ENCODE results near the gene FKBP5. TPM values are rescaled to one million over a fixed set of nuclear protein-coding genes. Genes with fewer than 3 reads are reported as not detected.

Gene FKBP5
- total and polyA plus RNA-seq, 2 donors (not counting 1 experiment from before 2014, with no cell fraction given) = 10.9 to 16.3 TPM

GRCh38 chr6:35654883-35655282 lies 33.8 kb downstream of the FKBP5 start:
- no peak overlapping the region for H3K27ac ChIP-seq (ENCODE audit: insufficient read depth, low read length)
- H3K4me1 ChIP-seq (ENCODE audit: control insufficient read depth, extremely low read depth, insufficient read depth, low read length) = no peaks in the 10 kb centered on the region
- no peak overlapping the region for H2AFZ ChIP-seq (ENCODE audit: low read length)
- H3K79me2 ChIP-seq (ENCODE audit: control insufficient read depth, insufficient read depth, low read length) = no peaks in the 10 kb centered on the region
- TF ChIP-seq, protein P1, sequence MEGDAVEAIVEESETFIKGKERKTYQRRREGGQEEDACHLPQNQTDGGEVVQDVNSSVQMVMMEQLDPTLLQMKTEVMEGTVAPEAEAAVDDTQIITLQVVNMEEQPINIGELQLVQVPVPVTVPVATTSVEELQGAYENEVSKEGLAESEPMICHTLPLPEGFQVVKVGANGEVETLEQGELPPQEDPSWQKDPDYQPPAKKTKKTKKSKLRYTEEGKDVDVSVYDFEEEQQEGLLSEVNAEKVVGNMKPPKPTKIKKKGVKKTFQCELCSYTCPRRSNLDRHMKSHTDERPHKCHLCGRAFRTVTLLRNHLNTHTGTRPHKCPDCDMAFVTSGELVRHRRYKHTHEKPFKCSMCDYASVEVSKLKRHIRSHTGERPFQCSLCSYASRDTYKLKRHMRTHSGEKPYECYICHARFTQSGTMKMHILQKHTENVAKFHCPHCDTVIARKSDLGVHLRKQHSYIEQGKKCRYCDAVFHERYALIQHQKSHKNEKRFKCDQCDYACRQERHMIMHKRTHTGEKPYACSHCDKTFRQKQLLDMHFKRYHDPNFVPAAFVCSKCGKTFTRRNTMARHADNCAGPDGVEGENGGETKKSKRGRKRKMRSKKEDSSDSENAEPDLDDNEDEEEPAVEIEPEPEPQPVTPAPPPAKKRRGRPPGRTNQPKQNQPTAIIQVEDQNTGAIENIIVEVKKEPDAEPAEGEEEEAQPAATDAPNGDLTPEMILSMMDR (conservative IDR thresholded peaks at IDR 0.05 in 1 of 2, IDR thresholded peaks at IDR 0.05 in 1 of 2; ENCODE audit: low read depth in 1 of 2, low read length in 2 of 2) = no peak
- no peak overlapping the region for H3K4me3 ChIP-seq (replicated peaks in 1 of 4; ENCODE audit: control extremely low read depth in 1 of 4, insufficient read depth in 1 of 4, low read depth in 3 of 4, low read length in 4 of 4)
- H3K9me3 ChIP-seq (ENCODE audit: control insufficient read depth, insufficient read depth, low read depth, low read length) = no peaks in the 10 kb centered on the region
- H4K20me1 ChIP-seq (ENCODE audit: control insufficient read depth, extremely low read depth, insufficient read depth, low read length) = no peaks in the 10 kb centered on the region
- no peaks in the 10 kb centered on the region for H3K36me3 ChIP-seq (ENCODE audit: control insufficient read depth, insufficient read depth, low read length)
- DNase-seq (ENCODE audit: low read depth in 2 of 2) = no peak
- H3K4me2 ChIP-seq (ENCODE audit: extremely low read depth, insufficient read depth, low read length) = no peak overlapping the region
- no peaks in the 10 kb centered on the region for H3K27me3 ChIP-seq (ENCODE audit: control insufficient read depth, insufficient read depth, low read length)
- H3K9ac ChIP-seq (ENCODE audit: insufficient read depth, low read length) = no peak overlapping the region

DNA sequence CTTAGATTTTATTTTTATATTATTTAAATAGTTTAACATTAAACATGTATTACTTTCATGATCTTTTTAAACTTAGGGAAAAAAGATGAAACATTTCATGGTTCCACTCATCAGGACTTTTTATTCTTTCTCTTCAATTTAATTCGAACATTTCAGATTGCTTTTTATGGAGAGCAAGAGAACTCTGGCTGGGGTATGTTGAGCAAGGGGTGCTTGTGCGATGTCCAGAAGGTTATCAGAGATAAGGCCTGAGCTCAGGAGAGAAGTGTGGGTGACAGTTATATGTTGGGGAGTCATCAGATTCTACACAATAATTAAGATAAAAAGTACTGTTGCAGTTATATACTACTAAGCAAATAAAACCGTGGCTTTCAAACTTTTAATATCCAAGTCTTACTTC lies 37.5 kb downstream of the FKBP5 start:
- H3K4me2 ChIP-seq (ENCODE audit: extremely low read depth, insufficient read depth, low read length) = no peak overlapping the region
- no peaks in the 10 kb centered on the region for H3K36me3 ChIP-seq (ENCODE audit: control insufficient read depth, insufficient read depth, low read length)
- DNase-seq (ENCODE audit: low read depth in 2 of 2) = no peak
- no peaks in the 10 kb centered on the region for H3K4me1 ChIP-seq (ENCODE audit: control insufficient read depth, extremely low read depth, insufficient read depth, low read length)
- H3K27me3 ChIP-seq (ENCODE audit: control insufficient read depth, insufficient read depth, low read length) = no peaks in the 10 kb centered on the region
- H3K79me2 ChIP-seq (ENCODE audit: control insufficient read depth, insufficient read depth, low read length) = no peaks in the 10 kb centered on the region
- no peak overlapping the region for H2AFZ ChIP-seq (ENCODE audit: low read length)
- no peaks in the 10 kb centered on the region for H4K20me1 ChIP-seq (ENCODE audit: control insufficient read depth, extremely low read depth, insufficient read depth, low read length)
- no peaks in the 10 kb centered on the region for H3K9me3 ChIP-seq (ENCODE audit: control insufficient read depth, insufficient read depth, low read depth, low read length)
- H3K27ac ChIP-seq (ENCODE audit: insufficient read depth, low read length) = no peak overlapping the region
- no peak overlapping the region for H3K4me3 ChIP-seq (replicated peaks in 1 of 4; ENCODE audit: control extremely low read depth in 1 of 4, insufficient read depth in 1 of 4, low read depth in 3 of 4, low read length in 4 of 4)
- TF ChIP-seq, protein P1 (conservative IDR thresholded peaks at IDR 0.05 in 1 of 2, IDR thresholded peaks at IDR 0.05 in 1 of 2; ENCODE audit: low read depth in 1 of 2, low read length in 2 of 2) = no peak
- no peak for TF ChIP-seq EZH2 (IDR thresholded peaks at IDR 0.05; ENCODE audit: low read length, missing control alignments)
- no peak overlapping the region for H3K9ac ChIP-seq (ENCODE audit: insufficient read depth, low read length)

DNA sequence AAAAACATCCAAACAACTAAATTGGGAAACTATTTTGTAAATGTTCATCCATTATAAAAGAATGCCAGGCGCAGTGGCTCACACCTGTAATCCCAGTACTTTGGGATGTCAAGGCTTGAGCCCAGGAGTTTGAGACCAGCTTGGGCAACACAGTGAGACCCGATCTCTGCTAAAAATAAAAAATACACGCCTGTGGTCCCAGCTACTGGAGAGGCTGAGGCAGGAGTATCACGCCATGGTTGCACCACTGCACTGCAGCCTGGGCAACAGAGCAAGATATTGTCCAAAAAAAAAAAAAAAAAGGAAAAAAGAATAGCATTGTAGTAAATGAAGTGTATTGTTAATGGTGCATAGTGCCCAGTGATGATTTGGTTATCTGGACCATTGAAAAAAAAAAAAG lies 38.7 kb downstream of the FKBP5 start:
- TF ChIP-seq EZH2 (IDR thresholded peaks at IDR 0.05; ENCODE audit: low read length, missing control alignments) = no peak
- TF ChIP-seq, protein P1 (conservative IDR thresholded peaks at IDR 0.05 in 1 of 2, IDR thresholded peaks at IDR 0.05 in 1 of 2; ENCODE audit: low read depth in 1 of 2, low read length in 2 of 2) = no peak

More for the DNA sequence above, 38.7 kb downstream of the FKBP5 start:
- Histone ChIP-seq H3K9ac (ENCODE audit: insufficient read depth, low read length) (no peak overlapping the region), H2AFZ (ENCODE audit: low read length) (no peak overlapping the region), H3K4me3 (replicated peaks in 1 of 4; ENCODE audit: control extremely low read depth in 1 of 4, insufficient read depth in 1 of 4, low read depth in 3 of 4, low read length in 4 of 4) (no peak overlapping the region), H3K36me3 (ENCODE audit: control insufficient read depth, insufficient read depth, low read length) (no peaks in the 10 kb centered on the region), H3K27me3 (ENCODE audit: control insufficient read depth, insufficient read depth, low read length) (no peaks in the 10 kb centered on the region), H3K4me1 (ENCODE audit: control insufficient read depth, extremely low read depth, insufficient read depth, low read length) (no peaks in the 10 kb centered on the region), H4K20me1 (ENCODE audit: control insufficient read depth, extremely low read depth, insufficient read depth, low read length) (no peaks in the 10 kb centered on the region), H3K27ac (ENCODE audit: insufficient read depth, low read length) (no peak overlapping the region), H3K79me2 (ENCODE audit: control insufficient read depth, insufficient read depth, low read length) (no peaks in the 10 kb centered on the region), H3K4me2 (ENCODE audit: extremely low read depth, insufficient read depth, low read length) (no peak overlapping the region), H3K9me3 (ENCODE audit: control insufficient read depth, insufficient read depth, low read depth, low read length) (no peaks in the 10 kb centered on the region)
- no peak for DNase-seq (ENCODE audit: low read depth in 2 of 2)

Measured in fibroblast of lung (primary cell).